Posterior vena cava (tissue), 2 donors: ENCODE results near the gene LHX1. TPM values are rescaled to one million over a fixed set of nuclear protein-coding genes. Genes with fewer than 3 reads are reported as not detected.

Experiments
- DNase-seq: peaks from one replicate; pipeline ENCODE4 v3.0.0-alpha.2; 2020; ENCODE audit warnings: low spot score
- intact Hi-C, 2 donors: fragments of 100-400 bp; cut with DNase I; formaldehyde crosslinking; loops; one replicate each; pipeline versions ENCODE4 v1.14.1 to v1.14.2; 2022 to 2023
- total RNA-seq, 2 donors: library from RNA; stranded (reverse); fragmentation: NEBNext Ultra II Directional; extraction: Animal tissue kit (Norgen Biotek cat#: 25700); gene quantifications; one replicate each; pipeline ENCODE4 v1.2.1, GENCODE V29; 2021
- donor health status: DM: yes; HTN: yes; CAD: no.
- donor health status: DM: yes; HTN: yes; CAD: no.

The LHX1 gene
- total RNA-seq, 2 donors from 2014 or later: not detected

GRCh38 chr17:36920032-36921005, 17.0 kb upstream of the LHX1 start:
- DNase-seq: peak; percentile 72
- intact Hi-C loops: no loop called here

DNA sequence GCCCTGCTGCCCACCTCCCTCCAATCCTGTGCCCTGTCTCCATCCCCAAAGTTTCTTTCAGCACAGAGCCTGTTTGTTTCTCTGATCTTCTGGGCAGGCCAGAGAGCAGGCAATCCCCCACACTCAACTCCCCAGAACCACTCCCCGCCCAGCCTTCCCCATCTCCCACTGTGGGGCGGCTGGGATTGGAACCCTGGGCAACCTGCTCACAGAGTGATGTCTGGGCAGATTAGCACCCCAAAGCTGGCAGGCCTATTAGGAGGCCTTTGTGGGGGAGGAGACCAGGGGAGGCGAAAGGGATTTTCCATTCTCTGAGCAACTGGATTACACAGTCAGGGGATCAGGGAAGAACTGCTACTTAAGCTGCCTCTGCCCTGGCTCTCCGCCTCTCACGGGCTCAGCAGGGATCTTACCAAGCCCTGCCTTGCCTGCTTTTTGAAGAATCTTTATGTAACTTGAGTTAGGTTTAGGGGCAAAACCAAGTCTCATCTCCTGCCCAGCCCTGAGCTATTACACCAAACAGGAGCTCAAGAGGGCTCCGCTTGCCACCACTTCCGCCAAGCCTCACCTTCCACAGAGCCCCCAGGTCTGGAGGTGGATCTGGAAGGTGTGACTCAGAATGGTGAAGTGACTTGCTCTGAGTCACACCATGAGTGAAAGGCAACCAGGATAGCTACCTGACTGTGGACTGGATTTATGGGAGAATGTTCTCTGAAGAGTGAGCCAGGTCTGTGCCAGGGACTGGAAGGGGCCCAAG, 16.0 kb upstream of the LHX1 start:
- intact Hi-C loops: no loop called here
- DNase-seq: peak; percentile 8

GRCh38 chr17:36922175-36922574, 15.1 kb upstream of the LHX1 start:
- DNase-seq: no peak
- intact Hi-C loops: no loop called here

GRCh38 chr17:36923814-36924221, 13.5 kb upstream of the LHX1 start:
- intact Hi-C loops: no loop called here
- peak; percentile 61 for DNase-seq

- DNase-seq: peak; percentile 24
- intact Hi-C loops: no loop called here
Measured at GRCh38 chr17:36926226-36926625, 11.0 kb upstream of the LHX1 start.

- DNase-seq: no peak
- intact Hi-C loops: no loop called here
Measured at GRCh38 chr17:36926701-36927100, 10.6 kb upstream of the LHX1 start.

DNA sequence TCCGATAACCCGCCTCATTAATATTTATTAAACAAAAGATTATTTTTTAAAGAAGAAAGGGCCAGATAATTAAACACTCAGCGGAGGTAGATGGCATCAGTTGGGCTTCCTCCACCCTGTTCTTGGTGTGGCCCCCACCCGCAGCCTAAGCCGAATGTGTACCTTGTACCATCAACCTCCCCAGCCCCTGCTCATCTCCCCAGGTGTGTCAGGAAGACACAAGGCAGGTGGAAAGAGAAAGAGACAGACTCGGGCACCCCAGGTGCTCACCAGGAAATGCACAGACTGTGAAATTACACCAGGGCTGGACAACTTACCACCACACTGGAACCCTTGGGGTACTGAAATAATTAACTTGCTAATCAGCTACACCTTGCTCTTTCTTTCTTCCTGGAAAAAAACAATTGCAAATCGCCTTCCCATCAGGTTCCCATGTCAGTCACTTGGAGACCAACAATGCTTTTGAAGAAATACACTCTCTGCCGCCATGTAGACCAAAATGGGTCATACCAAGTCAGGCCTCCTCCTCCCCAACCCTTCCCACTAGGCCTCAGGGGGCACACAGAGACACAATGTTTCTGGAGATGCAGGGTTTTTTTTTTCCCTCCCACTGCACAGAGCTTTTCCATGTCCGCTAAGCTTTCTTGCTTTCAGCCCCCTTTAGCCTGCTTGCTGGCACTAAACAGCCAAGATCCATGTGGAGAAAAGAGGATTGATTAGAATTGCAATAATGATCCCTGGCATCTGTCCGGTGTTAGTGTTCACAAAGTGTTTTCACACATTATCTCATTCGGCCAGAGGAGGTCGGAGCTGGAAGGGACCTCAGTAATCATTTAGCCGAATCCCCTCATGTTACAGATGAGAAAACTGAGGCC, 8.6 kb upstream of the LHX1 start:
- intact Hi-C loops: no loop called here
- peak; percentile 62 for DNase-seq

GRCh38 chr17:36929851-36930582, 7.3 kb upstream of the LHX1 start:
- intact Hi-C loops: no loop called here
- DNase-seq: no peak

DNA sequence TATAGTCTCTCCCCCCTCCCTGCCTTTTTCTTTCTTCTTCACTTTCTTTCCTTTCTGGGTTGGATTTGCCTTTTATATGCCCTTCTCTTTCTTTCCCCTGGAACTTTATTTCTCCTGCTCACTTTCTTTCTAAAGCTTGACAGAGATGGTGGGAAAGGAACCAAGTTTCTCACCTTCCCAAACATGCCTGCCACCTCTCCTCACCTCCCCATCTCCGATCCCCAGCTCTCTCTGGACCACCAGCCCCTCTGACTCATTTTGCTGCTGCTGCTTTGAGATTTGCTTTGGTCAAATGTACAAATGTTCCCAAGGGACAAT, 6.7 kb upstream of the LHX1 start:
- DNase-seq: no peak
- intact Hi-C loops: no loop called here

DNA sequence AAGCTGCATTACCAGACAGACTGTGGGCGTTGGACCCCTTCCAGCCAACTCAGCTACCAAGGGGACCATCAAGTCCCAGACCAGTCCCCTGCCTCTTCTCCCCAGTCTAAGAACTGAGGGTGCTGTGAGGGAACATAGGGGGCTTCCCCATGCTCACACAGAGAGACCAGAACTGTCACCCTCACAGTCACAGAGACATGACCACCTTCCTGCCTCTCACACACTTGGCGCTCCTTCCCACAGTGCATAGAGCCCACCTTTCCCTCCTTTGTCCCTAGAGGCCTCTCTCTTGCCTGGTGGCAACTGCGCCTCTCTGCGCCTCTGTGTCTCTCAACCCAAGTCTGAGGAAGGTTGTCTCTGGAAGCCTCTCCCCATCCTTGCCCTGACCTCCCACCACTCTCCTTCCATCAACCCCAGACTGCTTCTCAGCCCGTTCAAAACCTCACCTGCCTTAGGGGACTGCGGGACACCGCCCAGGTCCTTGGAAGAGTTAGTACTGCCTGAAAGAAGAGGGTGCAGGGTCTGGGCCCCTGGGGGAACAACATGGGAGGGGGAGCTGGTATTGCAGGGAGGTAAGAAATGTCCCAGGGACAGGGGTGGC, 6.1 kb upstream of the LHX1 start:
- peak; percentile 24 for DNase-seq
- intact Hi-C loops: no loop called here

DNA sequence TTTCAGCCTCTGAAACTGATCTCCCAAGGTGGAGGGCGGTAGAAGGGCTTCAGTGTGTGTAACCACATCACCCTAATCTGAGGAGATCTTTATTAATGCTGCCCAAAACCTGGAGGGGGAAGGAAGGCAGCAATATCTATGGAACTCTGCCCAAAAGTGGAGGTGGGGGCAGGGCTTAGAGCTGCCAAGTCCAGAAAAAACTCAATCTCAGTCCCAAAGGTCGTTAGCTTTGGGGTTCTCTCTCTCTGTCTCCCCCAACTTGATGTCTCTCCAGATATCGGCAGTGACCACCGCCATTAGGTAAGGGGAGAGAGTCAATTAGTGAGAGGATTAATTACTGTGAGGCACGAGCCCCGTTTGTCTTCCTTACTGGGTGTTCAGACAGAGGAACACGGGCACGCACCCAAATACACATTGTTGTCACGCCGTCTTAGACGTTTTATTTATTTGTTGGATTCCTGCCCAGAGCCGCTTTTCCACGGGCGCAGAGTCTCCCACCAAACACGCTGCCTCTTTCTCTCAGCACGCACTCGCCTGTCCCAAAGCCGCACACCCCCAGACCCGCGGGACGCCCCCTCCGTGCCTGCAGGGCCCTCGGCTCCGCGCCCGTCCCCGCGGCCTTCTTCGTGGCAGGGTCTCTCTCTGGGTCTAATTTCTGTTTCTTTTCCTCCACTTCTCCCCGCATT, 5.4 kb upstream of the LHX1 start:
- DNase-seq: peak; percentile 37
- intact Hi-C loops: no loop called here

- intact Hi-C loops: no loop called here
- DNase-seq: no peak
Measured at GRCh38 chr17:36932383-36932693, 4.9 kb upstream of the LHX1 start.

DNA sequence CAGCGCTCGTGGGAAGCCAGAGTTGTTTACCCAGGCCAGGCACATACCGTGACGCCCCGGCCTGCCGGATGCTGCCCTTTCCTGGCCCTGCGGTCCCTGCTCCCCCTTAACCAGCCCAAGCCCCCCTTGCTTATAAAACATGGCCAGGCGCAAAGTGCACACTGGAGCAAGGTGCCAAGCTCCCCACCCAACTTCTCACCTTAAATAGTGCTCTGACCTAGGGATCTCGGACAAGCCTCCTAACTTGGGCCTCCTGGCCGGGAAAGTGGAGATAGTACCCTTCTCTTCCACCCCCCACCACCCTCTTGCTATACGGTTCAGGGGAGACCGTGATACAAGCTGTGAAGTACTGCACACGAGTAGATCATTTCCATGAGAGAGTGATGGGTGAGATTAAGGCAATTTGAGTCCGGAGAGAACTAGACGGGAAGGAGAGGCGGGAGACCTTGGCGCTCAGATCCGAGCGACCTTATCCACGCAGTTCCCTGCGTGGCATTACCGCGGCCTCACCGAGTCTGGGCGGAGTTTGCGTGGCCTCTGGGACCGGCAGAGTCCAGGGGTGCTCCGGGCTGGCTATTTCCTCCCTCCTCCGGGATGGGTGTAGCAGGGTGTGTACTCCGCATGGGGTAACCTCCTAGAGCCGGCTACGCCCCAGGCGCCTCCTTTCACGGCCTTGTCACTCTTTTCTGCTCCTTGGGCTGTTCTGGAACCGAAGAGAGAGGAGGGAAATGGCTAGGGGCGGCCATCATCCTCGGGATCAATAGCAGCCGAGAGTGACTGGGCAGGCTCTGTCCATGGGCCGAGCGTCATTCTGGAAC, 4.4 kb upstream of the LHX1 start:
- peak; percentile 54 for DNase-seq
- intact Hi-C loops: no loop called here

- peak; percentile 22 for DNase-seq
- intact Hi-C loops: no loop called here
Measured at GRCh38 chr17:36933512-36934143, 3.6 kb upstream of the LHX1 start.

DNA sequence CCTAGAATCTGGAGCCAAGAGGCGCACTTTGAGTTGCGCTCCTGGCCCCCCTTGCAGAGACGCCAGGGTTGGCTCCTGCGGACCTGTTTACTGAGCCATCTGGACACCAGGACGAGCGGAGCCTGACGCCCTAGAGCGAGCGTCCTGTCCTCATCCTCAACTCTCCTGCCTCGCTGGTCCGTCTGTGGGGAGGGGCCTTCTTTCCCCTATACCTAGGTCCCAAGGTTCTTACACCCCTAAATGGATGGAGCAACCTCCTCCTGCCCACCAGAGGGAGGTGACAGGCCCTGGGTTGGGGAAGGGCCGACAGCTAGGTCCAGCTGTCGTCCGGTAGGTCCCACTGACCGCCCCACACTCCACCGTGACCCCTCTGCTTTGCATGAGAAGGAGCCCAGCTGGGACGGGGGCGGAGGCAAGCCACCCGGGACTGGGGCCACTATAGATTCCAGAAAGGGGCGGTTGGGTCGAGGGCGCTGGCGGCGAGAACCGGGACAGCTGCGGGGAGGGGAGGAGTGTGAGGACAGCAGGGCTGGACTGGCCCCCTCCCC, 3.1 kb upstream of the LHX1 start:
- intact Hi-C loops: no loop called here
- no peak for DNase-seq

DNA sequence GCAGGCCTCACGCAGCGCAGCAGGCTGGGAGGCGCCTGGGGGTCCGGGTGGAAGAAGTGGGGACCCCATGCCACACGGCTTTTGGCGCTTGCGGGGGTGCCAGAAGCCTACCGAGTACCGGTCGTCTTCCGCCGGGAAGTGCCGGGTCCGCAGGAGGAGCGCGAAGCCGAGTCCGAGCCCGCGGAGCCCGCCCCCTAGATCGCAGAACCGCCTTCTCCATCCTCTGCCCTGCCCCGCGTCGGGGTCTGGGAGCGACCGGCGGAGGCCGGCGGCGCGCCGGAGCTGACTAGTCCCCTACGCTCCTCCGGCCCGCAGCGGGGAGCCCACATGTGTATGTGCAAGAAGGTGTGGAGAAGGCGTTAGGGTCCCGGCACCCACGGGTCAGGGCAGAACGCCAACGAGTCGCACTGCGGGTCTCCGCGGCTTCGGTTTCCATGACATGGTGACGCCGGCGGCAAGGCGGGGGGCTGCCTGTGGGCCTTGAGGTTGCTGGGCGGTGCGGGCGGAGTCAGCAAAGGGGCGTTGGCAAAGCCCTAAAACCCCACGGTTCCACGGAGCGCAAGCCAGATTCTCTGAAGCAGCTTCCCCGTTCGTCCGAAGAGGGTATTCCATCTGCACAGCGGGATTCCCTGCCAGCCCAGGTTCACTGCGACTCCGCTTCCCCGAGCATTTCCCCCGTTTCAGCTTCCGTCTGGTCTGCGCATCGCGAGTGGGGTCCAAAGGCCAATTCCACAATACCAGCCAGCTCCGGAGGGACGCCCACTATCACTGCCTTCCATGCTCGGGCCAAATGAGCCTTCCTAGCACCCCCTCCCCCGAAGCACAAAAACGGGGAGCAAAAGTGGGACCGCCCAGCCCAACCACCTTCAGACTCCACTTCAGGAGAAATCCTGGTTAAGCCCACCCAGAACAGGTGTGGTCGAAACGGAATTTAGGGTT, 2.3 kb upstream of the LHX1 start:
- intact Hi-C loops: no loop called here
- DNase-seq: no peak
